Stimulated activated CD4-positive, alpha-beta T cell treated with anti-CD3 and anti-CD28 coated beads, Interleukin-4, amount 100 ng/mL, for 24 hours (primary cell): Measurements from ENCODE around the gene MAP2K7.

ENCODE experiments used
- DNase-seq: peaks from one replicate; pipeline ENCODE4 v3.0.0-alpha.2; 2020

Gene MAP2K7

GRCh38 chr19:7867092-7867844 lies 36.4 kb upstream of the MAP2K7 start:
- DNase-seq: no peak

- no peak for DNase-seq
These were observed 35.4 kb upstream of the MAP2K7 start for GRCh38 chr19:7868326-7868670.

GRCh38 chr19:7868671-7869452 lies 34.8 kb upstream of the MAP2K7 start:
- DNase-seq: peak; percentile 77

- DNase-seq: peak; percentile 78
These were observed 34.2 kb upstream of the MAP2K7 start for GRCh38 chr19:7869453-7869909.

GRCh38 chr19:7869910-7870511 lies 33.7 kb upstream of the MAP2K7 start:
- peak; percentile 54 for DNase-seq

- peak; percentile 40 for DNase-seq
These were observed 32.9 kb upstream of the MAP2K7 start for GRCh38 chr19:7870571-7871436.

GRCh38 chr19:7871437-7872305 lies 32.0 kb upstream of the MAP2K7 start:
- DNase-seq: peak; percentile 77

- no peak for DNase-seq
These were observed 31.1 kb upstream of the MAP2K7 start for GRCh38 chr19:7872306-7873204.

- no peak for DNase-seq
These were observed 30.2 kb upstream of the MAP2K7 start for GRCh38 chr19:7873304-7874075.

GRCh38 chr19:7874076-7874896 lies 29.4 kb upstream of the MAP2K7 start, which contains the start of gene PRR36:
Gene PRR36, minus strand, starts transcription at chr19:7874390. Its CDS starts 701 bp downstream, at chr19:7873689.
- DNase-seq: no peak

GRCh38 chr19:7874897-7875273 lies 28.8 kb upstream of the MAP2K7 start:
- DNase-seq: no peak

- no peak for DNase-seq
These were observed 26.3 kb upstream of the MAP2K7 start for GRCh38 chr19:7877249-7877836.

GRCh38 chr19:7879111-7879807 lies 24.4 kb upstream of the MAP2K7 start:
- no peak for DNase-seq

- no peak for DNase-seq
These were observed 23.8 kb upstream of the MAP2K7 start for GRCh38 chr19:7879836-7880235.

- DNase-seq: no peak
These were observed 21.8 kb upstream of the MAP2K7 start for GRCh38 chr19:7881910-7882309.

- no peak for DNase-seq
These were observed 20.6 kb upstream of the MAP2K7 start for GRCh38 chr19:7883105-7883504.

- DNase-seq: no peak
These were observed 19.7 kb upstream of the MAP2K7 start for GRCh38 chr19:7883796-7884570.
